AG04450 (cell line): ENCODE measurements around the gene CRYBG2. TPM values are rescaled to one million over a fixed set of nuclear protein-coding genes. Genes with fewer than 3 reads are reported as not detected.

ENCODE experiments used
- CTCF ChIA-PET: fragments of 300-600, 350-600 bp; formaldehyde crosslinking; extraction: SDS; loops from one replicate; lab custom pipeline; 2022; ENCODE audit warnings: antibody characterized with exemption, inconsistent platforms; lab: Charles Lee
- POLR2A ChIA-PET: fragments of 350-600 bp; formaldehyde crosslinking; extraction: SDS; loops from one replicate; lab custom pipeline; 2021; ENCODE audit warnings: antibody characterized with exemption, inconsistent platforms; lab: Yijun Ruan, JAX
- DNase-seq: peaks from one replicate; pipeline ENCODE4 v3.0.0-alpha.2; 2011; ENCODE audit warnings: low read depth, low spot score
- H3K27ac ChIP-seq: one replicate; pipeline ENCODE4 v1.5.1; 2012; ENCODE audit warnings: low read depth, low read length, control low read depth
- H3K27me3 ChIP-seq: one replicate; pipeline ENCODE4 v1.6.0; 2012; ENCODE audit warnings: low read length; ENCODE audit not compliant: control insufficient read depth, insufficient read depth
- H3K4me3 ChIP-seq: 2 replicates; pipeline ENCODE4 v1.5.1; 2011; ENCODE audit warnings: mild to moderate bottlenecking, low read depth, low read length, control low read depth
- H3K9me3 ChIP-seq: 2 replicates; pipeline ENCODE4 v1.5.1; 2012; ENCODE audit warnings: low read length; ENCODE audit not compliant: control insufficient read depth, insufficient read depth
- CTCF ChIP-seq: IDR thresholded peaks from 2 replicates; pipeline ENCODE4 v1.5.1; 2011; ENCODE audit warnings: low read depth, low read length, control low read depth, inconsistent platforms
- polyA plus RNA-seq: library from polyadenylated mRNA; depleted of rRNA; stranded (reverse); fragments of >200 nt; gene quantifications from 2 replicates; pipeline ENCODE4 v1.2.3, GENCODE V29; 2011; rRNA removed

Gene CRYBG2
- polyA plus RNA-seq, 1 experiment, result not detected

- no peak for DNase-seq
- Histone ChIP-seq H3K9me3 (no peaks in the 10 kb centered on the region; the same call in 1 of the 2 replicates), H3K27me3 (no peaks in the 10 kb centered on the region), H3K4me3 (no peak overlapping the region), H3K27ac (peak overlapping the region; percentile 39)
- CTCF ChIA-PET, result interaction anchor here (0.6 to 5.7 kb wide), 6 partner anchors 9 to 139 kb away, joined by 3 to 62 read pairs (median 5); partner anchors contain the start of gene ZNF593
- TF ChIP-seq CTCF, result no peak
- POLR2A ChIA-PET, result no interaction called here
Observed at GRCh38 chr1:26277261-26277661, 76.7 kb downstream of the CRYBG2 start.

- ChIA-PET POLR2A (interaction anchor here (1.1 to 1.5 kb wide), 2 partner anchors 22 to 45 kb away, joined by 3 to 5 read pairs; no protein-coding TSS in a partner anchor), CTCF (interaction anchor here (0.7 to 5.7 kb wide), 20 partner anchors 9 to 140 kb away, joined by 3 to 62 read pairs (median 6); partner anchors contain the start of genes CEP85 and ZNF593)
- no peak for DNase-seq
- Histone ChIP-seq H3K9me3 (no peaks in the 10 kb centered on the region; the same call in 1 of the 2 replicates), H3K27me3 (no peaks in the 10 kb centered on the region), H3K27ac (peak overlapping the region; percentile 61), H3K4me3 (no peak overlapping the region)
- no peak for TF ChIP-seq CTCF
Observed at GRCh38 chr1:26276432-26276838, 77.5 kb downstream of the CRYBG2 start.

GRCh38 chr1:26275580-26276431 lies 78.1 kb downstream of the CRYBG2 start:
- no peak overlapping the region for H3K4me3 ChIP-seq
- CTCF ChIA-PET, result interaction anchor here (0.6 to 5.7 kb wide), 33 partner anchors 10 to 173 kb away, joined by 3 to 62 read pairs (median 4); partner anchors contain the start of genes CEP85, DHDDS and UBXN11
- peak overlapping the region; percentile 61 for H3K27ac ChIP-seq
- no peaks in the 10 kb centered on the region for H3K27me3 ChIP-seq
- DNase-seq, result peak; percentile 77
- POLR2A ChIA-PET, result interaction anchor here (1.1 to 1.5 kb wide), 2 partner anchors 23 to 46 kb away, joined by 3 to 5 read pairs; no protein-coding TSS in a partner anchor
- peak; percentile 78 for TF ChIP-seq CTCF
- H3K9me3 ChIP-seq, result no peaks in the 10 kb centered on the region; the same call in 1 of the 2 replicates

GRCh38 chr1:26274801-26275425 lies 79.0 kb downstream of the CRYBG2 start:
- CTCF ChIA-PET, result interaction anchor here (0.6 to 5.7 kb wide), 17 partner anchors 9 to 165 kb away, joined by 3 to 62 read pairs (median 5); partner anchors contain the start of gene CEP85
- POLR2A ChIA-PET, result interaction anchor here (0.7 kb wide), 1 partner anchor 10 kb away, joined by 7 read pairs; no protein-coding TSS in a partner anchor
- Histone ChIP-seq H3K27me3 (no peaks in the 10 kb centered on the region), H3K4me3 (no peak overlapping the region), H3K9me3 (peaks cover under 1% of the 10 kb centered on the region; the same call in 1 of the 2 replicates), H3K27ac (peak overlapping the region; percentile 61)
- TF ChIP-seq CTCF, result no peak
- no peak for DNase-seq

Other genes with a start within 250 kb of the CRYBG2 start
- 2.9 and 3.0 TPM in 2 replicates for gene PDIK1L, start 242.3 kb downstream of the CRYBG2 start, polyA plus RNA-seq
- not detected in 2 replicates for gene FAM110D, start 195.1 kb downstream of the CRYBG2 start, polyA plus RNA-seq
- not detected in 2 replicates for gene C1orf232, start 185.2 kb downstream of the CRYBG2 start, polyA plus RNA-seq
- 19.7 and 28.6 TPM in 2 replicates for gene ZNF593, start 184.2 kb downstream of the CRYBG2 start, polyA plus RNA-seq
- gene ZNF593OS, start 182.3 kb downstream of the CRYBG2 start, polyA plus RNA-seq, result not detected in 2 replicates
- 0.05 TPM in 1 of 2 replicates, not detected in the other for gene CNKSR1, start 176.6 kb downstream of the CRYBG2 start, polyA plus RNA-seq
- not detected in 2 replicates for gene CATSPER4, start 163.5 kb downstream of the CRYBG2 start, polyA plus RNA-seq
- 5.7 and 5.8 TPM in 2 replicates for gene CEP85, start 119.9 kb downstream of the CRYBG2 start, polyA plus RNA-seq
- 307 and 326 TPM in 2 replicates for gene SH3BGRL3, start 74.0 kb downstream of the CRYBG2 start, polyA plus RNA-seq
- 6.1 and 7.0 TPM in 2 replicates for gene UBXN11, start 47.5 kb downstream of the CRYBG2 start, polyA plus RNA-seq
- not detected in 2 replicates for gene CD52, start 36.2 kb downstream of the CRYBG2 start, polyA plus RNA-seq
- gene ZNF683, start 18.6 kb upstream of the CRYBG2 start, polyA plus RNA-seq, result not detected in 2 replicates
- gene LIN28A, start 56.7 kb upstream of the CRYBG2 start, polyA plus RNA-seq, result not detected in 2 replicates
- gene DHDDS, start 78.2 kb upstream of the CRYBG2 start, polyA plus RNA-seq, result 45.0 and 51.7 TPM in 2 replicates
- gene HMGN2, start 118.3 kb upstream of the CRYBG2 start, polyA plus RNA-seq, result 276 and 278 TPM in 2 replicates
- 2.8 and 3.4 TPM in 2 replicates for gene RPS6KA1, start 175.6 kb upstream of the CRYBG2 start, polyA plus RNA-seq